ENCODE results near the gene IMPA2.

Gene IMPA2

GRCh38 chr18:11987527-11987926 lies 6.2 kb downstream of the IMPA2 start:
- in situ Hi-C loops (cut with HindIII; ENCODE audit: low sequenced_read_pairs): no loop called here

- in situ Hi-C loops (cut with HindIII; ENCODE audit: low sequenced_read_pairs): no loop called here
Observed at GRCh38 chr18:11989174-11989573, 7.9 kb downstream of the IMPA2 start.

GRCh38 chr18:11989966-11990380 lies 8.7 kb downstream of the IMPA2 start:
- in situ Hi-C loops (cut with HindIII; ENCODE audit: low sequenced_read_pairs): no loop called here

DNA sequence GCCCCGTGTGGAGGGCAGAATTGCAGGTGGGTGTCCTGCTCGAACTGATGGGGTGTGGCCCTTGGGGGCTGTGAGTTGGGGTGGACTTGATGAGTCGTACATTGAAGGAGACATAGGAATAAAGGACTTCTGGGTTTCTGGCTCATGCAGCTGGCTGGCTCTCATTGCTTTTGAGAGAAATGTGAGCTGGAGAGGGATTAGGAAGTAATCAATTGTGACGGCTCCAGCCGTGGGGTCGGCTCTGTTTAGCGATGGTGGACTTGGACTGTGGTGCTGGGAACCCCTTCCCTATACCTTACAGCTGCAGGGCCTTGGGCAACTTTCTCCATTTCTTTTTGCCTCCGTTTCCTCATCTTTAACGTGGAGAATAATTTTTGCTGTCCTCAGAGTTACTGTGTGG lies 9.2 kb downstream of the IMPA2 start:
- in situ Hi-C loops (cut with HindIII; ENCODE audit: low sequenced_read_pairs): no loop called here

GRCh38 chr18:11991021-11991795 lies 9.9 kb downstream of the IMPA2 start:
- in situ Hi-C loops (cut with HindIII; ENCODE audit: low sequenced_read_pairs): no loop called here

DNA sequence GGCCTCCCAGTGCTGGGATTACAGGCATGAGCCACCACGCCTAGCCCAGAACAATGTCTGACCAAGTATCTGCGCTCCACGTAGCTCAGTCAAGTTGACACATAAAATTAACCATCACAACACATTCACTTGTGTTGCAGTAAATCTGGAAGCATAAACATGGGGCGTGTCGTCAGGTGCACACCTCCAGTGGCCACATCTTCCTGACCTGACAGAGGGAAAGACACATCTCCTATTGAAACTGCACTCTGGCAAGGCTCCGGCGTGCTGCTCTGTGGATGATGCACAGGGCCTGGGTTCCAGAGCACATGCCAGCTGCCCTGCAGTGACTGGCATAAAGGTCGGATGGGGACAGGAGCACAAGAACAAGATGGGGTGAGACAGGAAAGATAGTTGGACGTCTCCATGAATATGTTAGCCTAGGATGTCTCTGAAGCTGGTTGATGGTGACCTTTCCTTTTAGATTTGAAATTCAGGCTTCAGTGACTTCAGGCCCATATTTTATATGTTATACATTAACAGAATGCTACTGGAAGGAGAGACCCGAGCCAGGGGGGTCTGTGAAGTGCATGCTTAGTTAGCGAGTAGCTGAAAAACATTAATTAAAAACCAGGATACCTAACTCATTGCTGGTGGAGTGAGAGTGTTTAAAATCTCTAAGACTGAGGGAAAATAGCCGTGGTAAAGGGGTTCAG lies 10.9 kb downstream of the IMPA2 start:
- in situ Hi-C loops (cut with HindIII; ENCODE audit: low sequenced_read_pairs): no loop called here

DNA sequence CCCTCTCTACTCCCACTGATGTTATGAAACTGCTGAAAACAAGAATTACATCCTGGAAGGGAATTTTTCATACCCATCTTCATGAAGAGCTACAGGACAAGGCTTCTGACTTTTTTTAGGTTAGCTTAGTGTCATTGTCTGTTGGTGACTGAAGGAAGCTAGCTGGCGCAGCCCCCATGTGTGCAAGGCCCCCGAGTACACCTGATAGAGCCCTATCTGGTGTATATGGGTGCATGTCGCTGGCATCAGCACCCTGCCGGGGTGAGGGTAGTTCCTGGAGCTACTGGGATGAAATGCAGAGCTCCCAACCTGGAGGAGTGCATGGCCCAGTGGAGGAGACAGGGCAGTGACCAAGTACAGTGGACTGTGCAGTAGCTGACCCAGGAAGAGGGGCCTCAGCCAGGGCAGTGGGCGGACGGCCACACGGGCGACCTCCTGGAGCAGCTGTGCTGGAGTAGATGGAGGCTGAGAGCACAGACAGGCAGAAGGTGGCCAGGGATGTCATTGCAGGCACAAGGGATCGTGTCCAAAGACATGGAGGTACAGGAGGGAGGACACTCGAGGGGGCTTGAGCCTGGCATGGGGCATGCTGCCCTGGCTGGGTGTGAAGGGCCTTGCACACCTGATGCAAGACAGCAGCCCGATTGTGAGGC lies 12.1 kb downstream of the IMPA2 start:
- in situ Hi-C loops (cut with HindIII; ENCODE audit: low sequenced_read_pairs): no loop called here

- in situ Hi-C loops (cut with HindIII; ENCODE audit: low sequenced_read_pairs): no loop called here
Observed at GRCh38 chr18:11994336-11994702, 13.0 kb downstream of the IMPA2 start.

DNA sequence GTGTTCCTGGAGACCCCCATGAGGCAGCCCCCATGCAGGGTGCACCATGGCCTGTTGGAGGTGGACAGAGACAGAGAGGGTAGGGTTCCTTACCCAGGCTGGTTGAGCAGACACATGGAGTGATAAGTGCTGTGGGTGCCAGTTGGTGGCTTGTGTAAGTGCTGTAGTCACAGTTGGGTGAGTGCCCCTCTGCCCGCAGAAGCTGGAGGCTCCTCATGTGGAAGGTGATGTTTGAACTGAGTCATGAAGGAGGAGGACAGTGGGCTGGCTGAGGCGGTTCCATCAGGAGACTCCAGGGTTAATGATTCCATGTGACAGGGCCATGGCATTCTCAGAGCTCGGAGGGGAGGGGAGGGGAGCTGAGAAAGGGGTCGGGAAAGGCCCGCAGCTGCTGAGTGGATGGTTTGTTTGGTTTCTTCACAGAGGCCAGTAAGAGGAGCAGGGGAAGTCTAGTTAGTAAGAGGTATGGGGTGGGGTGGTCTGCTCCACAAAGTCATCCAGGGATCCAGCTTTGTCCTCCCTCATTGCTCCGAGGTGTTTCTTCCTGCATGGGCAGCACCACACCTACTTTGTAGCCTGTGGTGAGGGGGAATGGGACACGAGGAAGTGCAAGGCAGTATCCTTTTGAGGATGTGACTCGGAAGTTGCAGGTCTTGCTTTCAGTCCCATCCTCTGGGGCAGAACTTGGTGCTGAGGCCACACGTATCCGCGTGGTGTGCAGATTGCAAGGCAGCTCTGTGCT lies 13.6 kb downstream of the IMPA2 start:
- in situ Hi-C loops (cut with HindIII; ENCODE audit: low sequenced_read_pairs): no loop called here

DNA sequence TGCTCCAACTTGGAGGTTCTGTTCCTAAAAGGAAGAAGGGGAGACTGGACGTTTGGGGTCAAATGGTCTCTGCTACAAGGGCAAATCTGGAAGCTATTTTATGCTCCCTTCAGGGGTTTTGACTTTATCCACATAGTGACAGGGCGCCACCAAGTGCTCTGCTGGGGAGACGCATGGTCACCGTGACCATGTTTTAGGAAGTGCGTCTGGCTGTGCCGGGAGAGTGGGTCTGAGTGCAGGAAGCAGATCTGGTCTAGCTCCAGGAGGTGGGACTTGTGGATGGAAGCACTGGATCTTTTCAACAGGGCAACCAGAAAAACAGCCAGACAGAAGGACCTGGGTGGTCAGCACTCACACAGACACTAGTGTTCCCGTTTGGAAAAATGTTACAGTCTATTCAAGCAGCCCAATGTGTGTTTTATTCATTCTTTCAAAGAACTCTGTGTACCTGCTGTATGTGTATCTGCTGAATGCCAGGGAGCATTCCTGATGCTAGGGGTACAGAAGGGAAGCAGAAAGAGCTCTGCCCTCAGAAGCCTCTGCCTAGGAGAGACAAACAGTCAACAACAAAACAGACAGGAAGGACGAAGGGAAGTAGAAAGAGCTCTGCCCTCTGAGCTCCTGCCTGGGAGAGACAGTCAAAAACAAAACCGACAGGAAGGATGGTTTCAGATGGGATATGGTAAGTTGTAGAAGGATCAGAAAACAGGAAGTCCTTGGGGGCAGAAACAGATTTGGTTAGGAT lies 14.3 kb downstream of the IMPA2 start:
- in situ Hi-C loops (cut with HindIII; ENCODE audit: low sequenced_read_pairs): no loop called here

- in situ Hi-C loops (cut with HindIII; ENCODE audit: low sequenced_read_pairs): no loop called here
Observed at GRCh38 chr18:11996190-11996754, 15.0 kb downstream of the IMPA2 start.

DNA sequence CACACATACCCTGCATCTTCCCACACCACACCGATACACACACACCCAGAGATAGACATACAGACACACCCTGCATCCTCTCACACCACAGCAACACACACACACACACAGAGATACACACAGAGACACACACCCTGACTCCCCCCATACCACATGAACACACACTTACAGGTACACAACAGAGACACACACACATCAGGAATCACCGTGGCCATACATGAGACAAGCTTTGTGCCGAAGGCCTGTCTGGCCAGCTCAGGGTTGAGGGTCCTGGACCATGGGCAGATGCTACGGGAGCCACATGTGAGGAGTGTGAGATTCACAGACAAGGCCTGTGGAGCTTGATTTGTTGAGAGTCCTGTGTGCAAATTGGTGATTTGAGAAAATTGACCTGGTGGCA lies 15.6 kb downstream of the IMPA2 start:
- in situ Hi-C loops (cut with HindIII; ENCODE audit: low sequenced_read_pairs): no loop called here

DNA sequence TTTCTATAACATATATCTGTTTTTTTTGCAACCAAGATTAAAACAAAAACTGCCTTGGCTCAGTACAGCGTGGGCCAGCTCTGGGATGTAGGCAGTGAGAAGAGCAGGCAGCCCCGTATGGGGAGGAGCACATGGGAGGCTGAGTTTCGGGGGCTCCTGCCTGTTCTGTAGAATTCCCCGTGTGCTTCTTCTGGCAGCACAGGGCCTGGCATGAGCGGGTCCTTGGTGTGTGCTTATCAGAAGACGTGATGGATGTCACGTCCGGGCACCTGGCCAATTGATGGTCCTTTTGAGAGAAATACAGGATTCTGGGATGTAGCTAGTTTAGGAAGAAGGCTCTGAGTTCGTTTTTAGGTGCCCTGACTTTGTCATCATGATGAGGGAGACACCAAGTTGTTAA lies 16.2 kb downstream of the IMPA2 start:
- in situ Hi-C loops (cut with HindIII; ENCODE audit: low sequenced_read_pairs): no loop called here

DNA sequence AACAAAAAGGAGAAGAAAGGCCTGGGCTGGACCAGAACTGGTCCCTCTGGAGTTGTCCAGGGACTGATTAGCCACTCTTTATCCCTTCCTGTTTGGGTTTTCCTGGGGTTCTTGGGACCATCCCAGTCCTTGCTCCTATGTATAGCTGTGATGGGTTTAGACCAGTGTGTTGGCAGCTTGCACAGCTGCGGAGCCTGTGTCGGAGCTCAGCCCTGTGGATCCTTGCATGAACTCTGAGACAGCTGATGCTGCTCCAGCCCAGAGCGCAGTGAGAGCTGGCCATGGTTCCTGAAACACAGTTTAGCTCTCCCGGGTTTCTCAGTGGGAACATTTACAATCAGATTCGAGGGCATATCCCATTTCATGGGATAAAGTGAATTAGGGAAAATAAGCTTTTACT lies 16.9 kb downstream of the IMPA2 start:
- in situ Hi-C loops (cut with HindIII; ENCODE audit: low sequenced_read_pairs): no loop called here

DNA sequence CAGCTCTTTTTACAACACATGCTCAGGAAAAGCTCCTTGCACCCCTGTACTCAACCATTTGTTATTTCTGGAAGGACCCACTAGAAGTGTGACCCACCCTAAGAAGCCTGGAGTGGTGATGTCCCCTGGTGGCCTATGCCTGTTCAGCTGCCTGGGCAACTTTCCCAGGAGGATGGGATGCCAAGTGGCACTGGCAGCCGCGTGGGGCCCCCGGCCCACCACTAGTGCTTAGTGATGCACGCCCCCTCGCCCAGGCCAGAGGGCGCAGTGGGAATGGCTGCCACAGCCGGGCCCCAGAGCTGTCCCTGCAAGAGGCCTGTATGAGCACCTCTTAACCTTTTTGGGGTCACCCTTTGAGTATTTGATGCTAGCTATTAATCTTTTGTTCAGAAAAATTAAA lies 18.1 kb downstream of the IMPA2 start:
- in situ Hi-C loops (cut with HindIII; ENCODE audit: low sequenced_read_pairs): no loop called here

GRCh38 chr18:12000072-12000659 lies 18.9 kb downstream of the IMPA2 start:
- in situ Hi-C loops (cut with HindIII; ENCODE audit: low sequenced_read_pairs): no loop called here

- in situ Hi-C loops (cut with HindIII; ENCODE audit: low sequenced_read_pairs): no loop called here
Observed at GRCh38 chr18:12001421-12001820, 20.1 kb downstream of the IMPA2 start.

DNA sequence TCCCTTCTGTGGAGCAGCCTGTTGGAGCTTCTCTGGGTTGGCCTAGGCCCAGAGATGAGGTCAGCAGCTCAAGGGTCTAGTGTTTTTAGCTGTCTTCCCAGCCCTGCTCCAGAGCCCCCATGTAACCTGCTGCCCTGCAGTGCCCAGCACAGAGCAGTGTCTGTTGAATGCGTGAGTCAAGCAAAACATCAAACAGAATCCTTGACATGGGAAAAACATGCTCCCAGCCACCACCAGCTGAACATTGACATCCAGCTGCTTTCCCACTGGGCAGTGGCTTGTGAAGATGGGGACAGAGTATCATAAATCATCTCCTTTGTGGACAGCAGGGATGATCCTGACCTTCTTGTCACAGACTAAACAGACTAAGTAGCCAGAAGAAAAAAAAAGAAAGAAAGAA lies 22.6 kb downstream of the IMPA2 start:
- in situ Hi-C loops (cut with HindIII; ENCODE audit: low sequenced_read_pairs): no loop called here

DNA sequence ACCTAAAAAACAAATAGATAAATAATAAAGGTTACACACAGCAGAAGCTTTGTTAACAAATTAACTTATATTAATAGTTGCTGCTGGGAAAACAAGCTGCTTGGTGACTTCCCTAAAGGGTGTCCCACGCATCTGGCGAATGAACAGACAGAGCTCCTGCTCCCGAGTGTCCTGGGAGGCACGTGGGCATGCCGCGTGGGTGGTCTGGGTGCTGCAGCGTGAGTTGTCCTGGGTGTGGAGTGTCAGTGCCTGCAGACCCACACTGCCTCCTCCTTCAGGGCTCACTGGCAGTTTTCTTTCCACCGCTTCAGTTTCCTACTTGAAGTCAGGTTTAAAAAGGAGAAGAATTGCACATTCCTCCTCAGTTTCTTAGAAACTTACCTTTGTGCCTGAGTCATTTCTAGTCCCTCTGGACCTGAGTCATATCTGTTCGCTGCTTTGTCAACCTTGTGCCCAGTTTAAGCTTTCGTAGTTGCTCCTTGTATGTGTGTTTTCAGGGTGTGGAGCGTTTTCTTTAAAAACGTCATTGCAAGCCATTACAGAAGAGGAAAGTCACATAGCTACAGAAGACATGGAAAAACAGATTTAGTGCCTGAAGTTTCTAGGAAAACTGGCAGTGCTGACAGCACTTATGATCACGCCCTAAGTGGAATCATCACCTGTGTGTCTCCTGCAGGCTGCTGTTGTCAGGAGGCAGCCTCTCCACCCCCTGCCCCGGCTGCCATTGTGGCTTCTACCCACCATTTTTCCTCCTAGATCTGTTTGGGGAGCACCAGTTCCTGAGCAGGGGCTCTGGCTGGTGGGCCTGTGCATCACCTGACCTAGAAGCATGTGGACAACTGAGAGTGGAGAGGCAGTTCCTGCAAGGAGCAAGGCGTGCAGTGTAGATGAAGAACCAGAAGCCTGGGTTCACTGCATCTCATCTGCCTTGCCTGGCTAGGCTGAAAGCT lies 24.5 kb downstream of the IMPA2 start:
- in situ Hi-C loops (cut with HindIII; ENCODE audit: low sequenced_read_pairs): no loop called here

All from DLD1 (cell line).